GM23248 (cell line): ENCODE measurements around the gene NOP53.

ENCODE experiments used
- EZH2 ChIP-seq: fragments of 200-600 bp; sonication (generic); IDR thresholded peaks from 2 replicates; pipeline ENCODE4 v1.6.1; 2018; ENCODE audit warnings: antibody characterized with exemption, mild to moderate bottlenecking; ENCODE audit not compliant: insufficient read depth, poor library complexity, severe bottlenecking
- EZH2phosphoT487 ChIP-seq: fragments of 200-600 bp; sonication (generic); IDR thresholded peaks from 2 replicates; pipeline ENCODE4 v1.6.1; 2018; ENCODE audit warnings: antibody characterized with exemption, moderate library complexity, mild to moderate bottlenecking, low read depth; ENCODE audit not compliant: insufficient read depth

DNA sequence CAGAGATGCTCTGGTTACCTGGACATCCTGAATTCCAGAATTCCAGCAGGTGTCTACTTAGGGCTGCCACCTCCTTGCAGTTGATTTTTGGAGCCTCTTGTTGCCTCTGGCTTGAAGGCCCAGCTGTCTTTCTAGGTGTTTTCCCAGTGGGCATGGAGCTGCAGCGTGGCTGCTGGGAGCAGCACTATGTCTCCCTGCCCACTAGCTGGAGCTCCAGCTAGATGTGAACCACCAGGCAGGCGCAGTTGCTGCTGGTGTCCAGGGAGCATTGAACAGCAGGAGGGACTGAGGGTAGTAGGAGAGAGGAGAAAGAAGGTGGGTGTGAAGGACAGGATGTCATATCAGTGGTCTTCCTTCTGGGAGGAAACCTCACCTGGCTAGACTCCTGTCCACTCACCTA, 23.3 kb downstream of the NOP53 start:
- TF ChIP-seq EZH2phosphoT487 (no peak), EZH2 (no peak)
